GM18507 (cell line): ENCODE results near the gene NUDT7.

Experiments
- DNase-seq: peaks from one replicate; pipeline ENCODE4 v3.0.0; 2011; ENCODE audit warnings: low read depth; ENCODE audit not compliant: insufficient read length; ENCODE audit errors: extremely low spot score
- FAIRE-seq: peaks from 2 replicates; lab custom pipeline; 2011; peaks lifted over from hg19 to GRCh38; lab: Jason Lieb, UNC

Gene NUDT7

GRCh38 chr16:77721752-77722308, 484 bp upstream of the NUDT7 start:
- FAIRE-seq (no peak), DNase-seq (no peak)

- DNase-seq (no peak), FAIRE-seq (no peak)
Observed at GRCh38 chr16:77723108-77723514, 797 bp downstream of the NUDT7 start.

- FAIRE-seq (no peak), DNase-seq (no peak)
Observed at GRCh38 chr16:77724174-77724573, 1.9 kb downstream of the NUDT7 start.

GRCh38 chr16:77729951-77730350, 7.6 kb downstream of the NUDT7 start:
- FAIRE-seq, result peak; percentile 41
- no peak for DNase-seq

GRCh38 chr16:77732241-77732946, 10.1 kb downstream of the NUDT7 start:
- DNase-seq (no peak), FAIRE-seq (no peak)

GRCh38 chr16:77736879-77737278, 14.6 kb downstream of the NUDT7 start:
- DNase-seq, result no peak
- no peak for FAIRE-seq

DNA sequence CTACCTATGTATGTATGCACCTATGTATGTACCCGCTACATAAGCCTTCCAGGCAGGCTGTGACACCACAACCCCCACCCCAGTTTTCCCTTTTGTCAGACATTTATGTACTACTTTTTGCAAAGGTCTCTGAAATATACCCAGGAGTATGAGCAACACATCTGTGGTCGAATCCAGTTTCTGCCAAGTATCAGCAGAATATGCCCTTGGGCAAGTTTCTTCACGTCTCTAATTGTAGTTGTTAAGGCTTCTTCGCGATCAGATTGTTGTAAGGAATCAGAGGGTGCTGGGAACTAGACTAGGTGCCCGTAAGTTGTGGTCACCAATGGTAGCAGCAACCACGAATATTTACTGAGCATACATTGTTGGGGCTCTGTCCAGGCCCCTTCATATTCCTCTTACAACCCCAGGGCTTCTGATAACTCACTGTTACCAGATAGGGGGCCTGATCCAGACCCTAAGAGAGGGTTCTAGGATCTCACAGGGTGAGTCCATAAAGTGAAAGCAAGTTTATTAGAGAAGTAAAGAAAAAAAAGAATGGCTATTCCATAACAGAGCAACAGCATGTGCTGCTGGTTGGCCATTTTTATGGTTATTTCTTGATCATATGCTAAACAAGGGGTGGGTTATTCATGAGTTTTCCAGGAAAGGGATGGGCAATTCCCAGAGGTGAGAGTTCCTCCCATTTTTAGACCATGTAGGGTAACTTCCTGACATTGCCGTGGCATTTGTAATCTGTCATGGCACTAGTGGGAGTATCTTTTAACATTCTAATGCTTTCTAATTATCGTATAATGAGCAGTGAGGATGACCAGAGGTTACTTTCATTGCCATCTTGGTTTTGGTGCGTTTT, 16.6 kb downstream of the NUDT7 start:
- DNase-seq, result no peak
- no peak for FAIRE-seq

DNA sequence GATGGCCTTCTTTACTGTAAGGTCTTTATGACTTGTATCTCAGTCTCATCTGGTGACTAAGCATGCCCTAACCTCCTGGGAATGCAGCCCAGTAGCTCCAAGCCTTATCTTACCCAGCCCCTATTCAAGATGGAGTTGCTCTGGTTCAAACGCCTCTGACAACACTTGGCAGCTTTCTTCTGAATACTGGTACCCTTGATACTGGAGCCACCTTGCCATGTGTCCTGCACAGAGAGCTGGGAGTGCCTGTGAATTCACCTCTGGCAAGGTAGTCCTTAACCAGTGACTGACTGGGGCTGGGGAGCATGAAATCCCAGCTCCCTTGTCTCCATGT, 17.2 kb downstream of the NUDT7 start:
- FAIRE-seq (no peak), DNase-seq (no peak)

GRCh38 chr16:77744141-77744540, 21.8 kb downstream of the NUDT7 start:
- FAIRE-seq, result no peak
- no peak for DNase-seq

DNA sequence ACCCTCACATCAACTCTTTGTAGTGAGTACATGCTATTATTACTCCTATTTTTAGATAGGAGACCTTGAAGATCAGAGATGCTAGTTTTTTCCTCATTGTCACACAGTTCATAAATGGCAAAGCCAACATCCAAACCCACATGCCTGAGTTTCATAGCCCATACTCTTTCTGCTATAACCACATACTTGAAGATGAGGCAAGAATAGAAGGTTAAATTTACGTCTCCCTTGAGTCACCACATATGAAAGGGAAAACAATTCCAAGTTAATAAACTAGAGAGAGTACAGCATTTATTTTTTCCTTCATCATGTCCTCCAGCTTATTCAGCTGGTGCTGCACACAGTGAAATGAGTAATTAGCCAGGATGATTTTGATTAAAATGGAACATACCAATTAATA, 23.7 kb downstream of the NUDT7 start:
- FAIRE-seq (no peak), DNase-seq (no peak)

DNA sequence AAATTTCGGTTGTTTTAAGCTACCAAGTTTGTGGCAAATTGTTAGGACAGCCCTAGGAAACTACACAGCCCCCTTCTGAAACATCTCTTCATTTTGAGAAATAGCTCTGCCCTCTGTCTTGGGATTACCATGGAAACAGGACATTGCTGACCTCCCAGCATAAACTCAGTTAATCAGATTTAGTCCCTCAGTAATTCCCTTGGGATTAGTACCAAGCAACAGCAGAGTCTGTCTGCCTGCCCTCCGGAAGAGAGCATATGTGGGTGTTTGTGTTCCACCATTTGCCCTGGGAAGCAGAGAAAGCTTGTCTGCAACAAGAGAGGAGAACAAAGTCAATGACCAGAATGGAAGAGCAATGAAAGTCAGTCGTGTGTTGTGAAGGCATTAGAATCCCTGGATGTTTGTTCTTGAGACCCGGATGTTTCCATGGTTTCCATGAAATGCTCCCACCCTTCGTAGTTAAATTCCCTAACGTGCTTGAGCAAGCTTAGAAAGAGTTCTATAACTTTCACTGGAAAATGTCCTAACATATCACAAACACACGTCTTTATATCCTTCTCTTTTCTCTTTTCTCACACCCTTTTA, 26.2 kb downstream of the NUDT7 start:
- DNase-seq (no peak), FAIRE-seq (no peak)

DNA sequence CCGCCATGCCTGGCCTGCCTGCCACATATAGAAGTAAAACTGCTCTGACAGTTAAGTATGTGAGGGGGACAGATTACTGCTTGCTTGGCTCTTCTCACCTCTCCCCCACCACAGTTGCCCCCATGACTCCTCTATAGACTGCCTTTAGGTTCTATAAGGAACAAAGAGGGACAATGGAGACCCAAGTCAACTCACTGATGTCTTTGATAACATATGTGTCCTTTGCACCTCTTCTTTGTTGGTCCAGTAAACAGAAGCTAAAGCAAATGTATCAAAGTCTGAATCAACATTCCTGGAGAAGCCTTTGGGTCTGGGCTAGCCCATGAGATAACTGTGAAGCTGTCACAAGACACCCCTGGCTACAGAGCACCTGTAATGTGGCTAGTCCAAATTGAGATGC, 27.1 kb downstream of the NUDT7 start:
- DNase-seq (no peak), FAIRE-seq (no peak)

DNA sequence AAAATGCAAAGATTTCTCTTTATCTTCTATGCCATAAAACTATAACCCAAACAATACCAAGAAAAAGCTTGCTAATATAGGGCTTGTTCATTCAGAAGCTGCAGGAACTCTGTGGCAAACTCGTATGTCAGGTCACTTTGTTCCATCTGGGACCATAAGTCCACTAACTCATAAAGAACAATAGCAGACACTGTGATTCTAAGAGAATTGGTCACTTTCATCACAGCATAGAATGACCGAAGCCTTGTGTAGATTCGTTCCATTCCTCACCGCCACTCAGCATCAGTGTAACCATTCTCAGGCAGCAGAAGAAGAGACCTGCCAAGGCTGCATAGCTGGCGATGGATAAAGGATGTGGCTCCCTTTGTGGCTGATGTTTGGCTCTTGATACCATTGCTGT, 35.7 kb downstream of the NUDT7 start:
- no peak for DNase-seq
- no peak for FAIRE-seq

- DNase-seq (no peak), FAIRE-seq (no peak)
Observed at GRCh38 chr16:77758508-77758907, 36.2 kb downstream of the NUDT7 start.

- DNase-seq (no peak), FAIRE-seq (no peak)
Observed at GRCh38 chr16:77759201-77759600, 36.9 kb downstream of the NUDT7 start.

DNA sequence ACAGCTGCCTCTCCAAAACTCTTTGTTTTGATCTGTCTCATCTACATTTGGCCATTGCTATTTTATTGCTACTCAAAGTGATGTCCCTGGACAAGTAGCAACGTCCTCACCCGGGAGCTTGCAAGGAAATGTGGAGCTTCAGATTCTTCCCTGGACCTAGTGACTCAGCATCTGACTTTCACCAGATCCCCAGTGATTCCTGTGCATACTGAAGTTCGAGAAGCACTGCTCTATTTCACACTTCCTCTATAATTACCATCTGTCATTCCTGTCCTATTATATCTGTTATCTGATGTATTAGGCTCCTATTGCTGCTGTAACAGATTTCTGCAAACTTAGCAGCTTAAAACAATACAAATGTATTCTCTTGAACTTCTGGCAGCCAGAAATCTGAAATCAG, 37.5 kb downstream of the NUDT7 start:
- no peak for DNase-seq
- no peak for FAIRE-seq

GRCh38 chr16:77760800-77761199, 38.5 kb downstream of the NUDT7 start:
- no peak for FAIRE-seq
- no peak for DNase-seq

GRCh38 chr16:77761204-77761603, 38.9 kb downstream of the NUDT7 start:
- FAIRE-seq (no peak), DNase-seq (no peak)

- no peak for DNase-seq
- no peak for FAIRE-seq
Observed at GRCh38 chr16:77762262-77762661, 39.9 kb downstream of the NUDT7 start.

- no peak for DNase-seq
- no peak for FAIRE-seq
Observed at GRCh38 chr16:77763994-77764393, 41.7 kb downstream of the NUDT7 start.

DNA sequence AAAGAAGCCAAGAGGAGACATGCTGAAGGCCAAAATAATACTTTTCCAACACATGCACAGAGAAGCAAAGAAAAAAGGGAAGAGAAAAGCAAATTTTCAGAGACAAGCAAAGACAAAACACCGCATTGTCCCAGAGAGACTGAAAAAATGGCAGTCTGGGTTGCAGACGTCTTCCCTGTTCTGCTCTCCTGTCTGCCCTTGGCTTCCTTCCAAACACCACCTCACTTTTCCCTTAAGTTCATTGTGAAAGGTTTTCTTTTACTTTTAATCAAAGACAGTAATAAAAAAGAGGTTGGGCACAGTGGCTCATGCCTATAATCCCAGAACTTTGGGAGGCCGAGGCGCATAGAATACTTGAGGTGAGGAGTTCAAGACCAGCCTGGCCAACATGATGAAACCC, 44.9 kb downstream of the NUDT7 start:
- no peak for FAIRE-seq
- DNase-seq, result no peak
